Dedifferentiated amniotic fluid mesenchymal stem cell (primary cell): ENCODE results near the gene CDK11A.
"Not testable (repeated sequence)": the region's sequence is repeated elsewhere in the genome, so short reads cannot be mapped to it uniquely, and the experiment has no call there.

Experiments
- DNase-seq: peaks from one replicate; pipeline ENCODE4 v3.0.0-alpha.2; 2016; ENCODE audit errors: extremely low spot score

CDK11A gene

GRCh38 chr1:1721201-1721600 lies 3.0 kb downstream of the CDK11A start:
- DNase-seq: no peak

DNA sequence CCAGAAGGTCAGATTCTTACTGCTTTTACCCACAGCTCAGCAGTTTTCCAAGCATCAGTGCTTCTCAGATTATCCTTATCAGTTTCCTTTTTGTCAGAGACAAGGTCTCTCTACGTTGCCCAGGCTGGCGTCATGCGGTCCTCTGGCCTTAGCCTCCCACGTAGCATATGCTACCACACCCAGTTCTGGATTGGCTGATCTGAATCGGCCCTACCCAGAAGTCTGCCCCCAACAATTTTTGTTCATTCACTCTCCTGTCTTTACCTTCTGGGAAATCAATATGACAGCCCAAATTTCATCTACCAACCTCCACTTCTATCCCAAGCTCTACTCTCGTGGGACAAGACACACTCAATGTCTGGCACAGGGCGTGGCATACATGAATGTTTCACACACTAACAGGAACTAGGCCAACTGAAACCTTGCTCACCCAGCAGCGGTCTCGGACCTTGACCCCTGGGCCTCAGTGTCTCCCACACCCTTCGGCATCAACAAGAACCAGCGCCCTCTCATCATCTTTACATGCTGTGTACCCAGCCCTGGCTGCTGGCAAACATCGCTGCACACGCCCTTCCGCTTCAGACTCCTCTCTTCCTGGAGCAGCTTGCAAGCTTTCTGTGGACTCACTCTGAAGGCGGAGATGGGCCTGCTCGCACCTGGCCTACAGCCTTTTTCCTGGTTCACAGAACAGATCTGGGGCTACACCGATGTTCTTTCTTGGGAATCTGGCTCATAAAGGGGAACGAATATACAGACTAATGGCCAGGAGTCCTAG lies 8.9 kb downstream of the CDK11A start:
- DNase-seq: not testable (repeated sequence)

GRCh38 chr1:1707897-1708296 lies 16.3 kb downstream of the CDK11A start:
- not testable (repeated sequence) for DNase-seq

DNA sequence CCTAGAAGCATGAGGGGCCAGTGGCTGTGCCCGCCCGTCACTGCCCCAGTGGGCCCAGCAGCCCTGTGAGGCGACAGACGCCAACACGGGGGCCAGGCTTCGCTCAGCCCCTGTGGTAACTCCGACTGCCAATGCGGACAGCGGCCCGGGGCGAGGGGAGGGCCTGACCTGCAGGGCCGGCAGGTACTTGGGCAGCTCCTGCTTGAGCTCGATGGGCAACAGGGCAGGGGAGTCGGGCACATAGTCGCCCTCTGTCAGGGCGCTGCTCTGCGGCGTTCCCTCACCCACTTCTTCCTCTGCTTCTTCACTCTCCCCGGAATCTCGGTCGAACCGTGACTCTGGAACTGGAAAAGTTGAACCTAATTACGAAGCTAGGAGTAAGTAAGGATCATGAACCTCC lies 16.9 kb downstream of the CDK11A start:
- not testable (repeated sequence) for DNase-seq

DNA sequence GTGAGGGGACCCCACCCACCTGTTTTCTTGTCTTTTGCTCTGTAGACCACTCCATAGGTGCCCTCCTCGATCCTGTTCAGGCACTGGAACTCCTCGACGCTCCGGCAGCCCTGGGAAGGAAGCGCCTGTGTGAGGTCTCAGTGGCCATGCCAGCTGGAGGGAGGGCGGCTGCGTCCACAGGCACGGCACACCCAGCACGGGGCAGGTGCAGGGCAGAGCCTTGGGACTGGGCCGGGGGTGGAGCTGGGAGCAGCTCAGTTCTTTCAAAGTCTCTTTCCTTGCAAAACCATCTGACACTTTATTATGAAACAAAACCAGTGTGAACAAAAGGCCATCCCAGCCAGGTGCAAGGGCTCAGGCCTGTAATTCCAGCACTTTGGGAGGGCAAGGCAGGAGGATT lies 18.5 kb downstream of the CDK11A start:
- DNase-seq: not testable (repeated sequence)

DNA sequence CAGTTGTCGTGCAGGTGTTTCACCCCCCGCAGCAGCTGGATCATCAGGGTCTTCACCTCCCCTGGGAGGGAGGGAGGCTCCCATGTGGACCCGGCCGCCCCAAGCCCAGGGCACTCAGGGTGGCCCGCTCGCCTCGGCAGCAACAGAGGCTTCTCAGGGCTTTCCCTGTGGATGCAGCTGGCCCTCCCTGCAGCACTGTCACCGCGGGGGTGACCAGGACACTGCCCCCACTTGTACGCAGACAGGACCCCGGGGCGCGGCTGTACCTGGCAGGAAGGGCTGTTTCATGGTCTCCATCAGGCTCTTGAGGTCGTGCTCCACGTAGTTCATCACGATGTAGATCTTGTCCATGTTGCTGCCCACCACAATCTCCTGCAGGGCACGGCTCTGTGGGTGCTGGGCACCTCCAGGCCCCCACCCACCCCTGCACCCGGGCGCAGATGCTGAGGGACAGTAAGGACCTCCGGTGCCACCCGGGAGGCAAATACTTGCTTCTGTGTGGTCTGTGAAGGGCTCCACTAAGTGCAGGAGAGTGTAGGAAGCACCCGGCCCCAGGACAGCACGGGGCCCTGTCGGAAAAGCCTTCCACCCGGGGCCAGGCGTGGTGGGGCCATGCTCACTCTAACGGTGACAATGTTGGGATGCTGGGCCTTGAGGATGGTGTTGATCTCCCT lies 19.7 kb downstream of the CDK11A start:
- DNase-seq: not testable (repeated sequence)

- DNase-seq: no peak
These were observed 20.4 kb downstream of the CDK11A start for GRCh38 chr1:1703796-1704195.

DNA sequence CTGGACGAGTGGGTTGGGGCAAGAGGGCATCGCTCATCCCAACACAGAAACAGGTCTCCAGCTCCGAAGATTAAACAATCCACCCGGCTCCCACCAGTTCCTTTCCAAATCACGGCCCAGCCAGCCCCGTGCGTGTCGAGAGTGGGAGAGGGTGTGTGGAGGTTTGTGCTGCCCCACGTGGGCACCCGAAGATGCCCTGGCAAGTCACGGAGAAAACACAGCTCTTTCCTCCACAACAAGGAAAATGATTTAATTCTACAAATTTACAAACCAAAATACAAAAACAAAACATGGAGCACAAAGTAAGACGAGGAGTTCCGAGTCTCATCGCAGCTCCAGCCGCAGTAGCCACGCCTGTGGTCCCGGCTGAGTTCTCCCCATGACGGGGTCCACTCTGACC lies 21.7 kb downstream of the CDK11A start:
- not testable (repeated sequence) for DNase-seq

- not testable (repeated sequence) for DNase-seq
These were observed 23.6 kb downstream of the CDK11A start for GRCh38 chr1:1700557-1700956.

- not testable (repeated sequence) for DNase-seq
These were observed 24.1 kb downstream of the CDK11A start for GRCh38 chr1:1700067-1700466.

DNA sequence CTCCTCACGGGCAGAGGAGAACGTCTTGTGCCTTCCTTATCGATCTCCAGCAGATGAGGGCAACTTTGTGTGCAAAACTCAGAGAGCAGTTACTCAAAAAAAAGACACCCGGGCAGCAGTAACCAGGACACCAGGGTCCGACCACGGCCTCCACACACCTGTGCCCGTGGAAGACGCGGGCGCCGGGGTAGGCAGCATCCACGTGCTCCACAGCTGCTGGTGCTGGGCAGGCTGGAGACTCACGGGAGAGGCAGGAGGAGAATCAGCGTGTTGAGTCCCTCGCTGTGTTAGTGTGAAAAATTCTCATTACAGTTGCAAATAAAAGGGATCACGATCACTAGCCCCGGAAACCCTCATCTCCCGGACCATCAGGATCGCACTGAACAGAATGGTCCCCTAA lies 25.1 kb downstream of the CDK11A start:
- not testable (repeated sequence) for DNase-seq

DNA sequence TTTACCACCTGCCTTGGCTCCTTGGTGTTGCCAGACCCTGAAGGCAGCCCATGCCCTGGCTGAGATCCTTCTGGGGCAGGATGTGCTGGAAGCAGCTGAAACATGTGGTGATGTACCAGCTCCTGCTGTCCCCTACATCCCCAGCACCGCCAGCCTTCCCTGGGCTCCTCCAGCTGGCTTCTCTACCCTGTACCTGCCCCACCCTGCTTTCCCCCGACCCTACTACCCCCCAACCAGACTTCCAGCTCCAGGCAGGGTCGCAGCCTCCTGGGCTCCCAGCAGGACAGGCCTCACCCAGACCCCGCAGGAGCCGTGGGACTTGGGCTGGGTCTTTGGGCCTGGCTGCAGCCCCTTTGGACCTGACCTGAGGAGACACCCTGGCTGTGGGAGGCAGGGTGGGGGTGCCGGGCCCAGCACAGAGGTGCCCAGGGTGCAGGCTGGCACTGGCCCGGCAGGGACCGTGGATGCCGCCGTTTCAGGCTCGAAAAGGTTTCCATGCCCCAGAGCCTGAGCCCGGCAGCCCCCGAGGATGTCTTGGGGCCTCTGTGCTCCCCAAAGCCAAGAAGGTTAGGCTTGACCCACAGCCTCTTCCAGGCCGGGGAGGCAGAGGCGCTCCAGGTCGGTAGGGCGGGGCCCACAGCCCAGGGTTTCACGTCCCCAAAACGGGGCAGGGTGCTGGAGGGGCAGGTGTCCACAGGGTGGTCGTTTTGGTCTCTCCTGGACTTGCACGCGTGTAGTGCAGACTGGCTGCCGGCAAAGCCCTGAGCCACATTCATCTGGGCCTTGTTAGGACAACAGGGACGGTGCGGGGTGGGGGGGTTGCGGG lies 26.6 kb downstream of the CDK11A start:
- not testable (repeated sequence) for DNase-seq

GRCh38 chr1:1696431-1697357 lies 27.5 kb downstream of the CDK11A start:
- DNase-seq: not testable (repeated sequence)

DNA sequence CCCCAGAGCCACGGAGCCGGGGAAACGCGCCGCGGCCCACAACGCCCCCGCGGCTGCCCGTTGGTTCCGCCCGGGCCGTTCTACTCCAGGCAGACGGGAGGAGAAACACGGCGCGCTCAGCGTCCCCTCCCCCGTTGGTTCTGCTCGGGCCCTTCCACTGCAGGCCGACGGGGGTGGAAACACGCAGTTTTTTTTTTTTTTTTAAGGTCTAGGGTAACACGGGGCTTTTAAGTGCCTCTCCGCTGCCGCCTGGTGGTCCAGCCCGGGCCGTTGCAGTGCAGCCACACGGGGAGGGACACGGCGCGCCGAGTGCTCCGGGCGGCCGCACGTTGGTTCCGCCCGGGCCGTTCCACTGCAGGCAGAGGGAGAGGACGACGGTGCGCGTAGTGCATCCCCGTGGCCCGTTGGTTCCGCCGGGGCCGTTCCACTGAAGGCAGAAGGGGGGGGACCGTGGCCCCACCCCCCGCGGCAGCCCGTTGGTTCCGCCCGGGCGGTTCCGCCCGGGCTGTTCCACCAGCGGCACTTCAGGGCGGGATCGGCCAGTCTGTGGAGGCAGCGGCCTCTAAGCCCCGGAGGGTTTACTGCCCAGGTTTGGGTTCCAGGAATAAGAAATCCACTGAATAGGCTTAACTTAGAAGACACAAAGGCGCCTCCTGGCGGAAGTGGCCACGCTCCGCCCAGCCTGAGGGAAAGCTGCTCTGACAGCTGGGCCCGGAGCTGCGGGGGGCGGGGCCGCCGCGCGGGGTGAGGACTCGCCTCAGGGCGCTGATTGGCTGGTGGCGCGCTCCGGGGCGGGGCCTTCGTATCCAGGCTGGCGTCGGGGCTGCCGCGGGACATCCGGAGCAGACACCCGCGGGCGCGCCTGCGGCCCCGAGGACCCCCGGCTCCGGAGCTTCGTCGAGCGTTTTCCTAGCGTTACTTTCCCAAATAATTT lies 31.2 kb downstream of the CDK11A start, which contains the start of gene SLC35E2B:
TSS of gene SLC35E2B (minus strand) at position 82 of the 934 bp plus-strand sequence. CDS start 16,096 bp downstream, outside the sequence.
- peak; percentile 87 for DNase-seq

DNA sequence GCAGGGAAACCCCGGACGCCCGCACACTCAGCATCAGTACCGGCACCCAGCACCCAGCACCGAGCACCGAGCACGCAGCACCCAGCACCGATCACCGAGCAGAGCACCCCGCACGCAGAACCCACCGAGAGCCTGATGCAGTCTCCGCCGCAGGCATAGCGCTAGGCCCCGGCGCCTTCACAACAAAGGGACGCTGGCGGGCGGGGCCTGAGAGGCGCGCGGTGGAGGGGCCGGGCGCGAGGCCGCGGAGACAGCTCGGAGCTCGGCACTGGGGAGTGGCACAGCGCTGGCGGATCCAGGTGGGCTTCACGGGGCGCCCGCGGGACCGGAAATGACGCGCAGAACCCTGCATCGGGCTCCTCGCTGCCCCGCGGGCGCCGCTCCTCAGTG lies 31.8 kb downstream of the CDK11A start:
- DNase-seq: peak; percentile 36

DNA sequence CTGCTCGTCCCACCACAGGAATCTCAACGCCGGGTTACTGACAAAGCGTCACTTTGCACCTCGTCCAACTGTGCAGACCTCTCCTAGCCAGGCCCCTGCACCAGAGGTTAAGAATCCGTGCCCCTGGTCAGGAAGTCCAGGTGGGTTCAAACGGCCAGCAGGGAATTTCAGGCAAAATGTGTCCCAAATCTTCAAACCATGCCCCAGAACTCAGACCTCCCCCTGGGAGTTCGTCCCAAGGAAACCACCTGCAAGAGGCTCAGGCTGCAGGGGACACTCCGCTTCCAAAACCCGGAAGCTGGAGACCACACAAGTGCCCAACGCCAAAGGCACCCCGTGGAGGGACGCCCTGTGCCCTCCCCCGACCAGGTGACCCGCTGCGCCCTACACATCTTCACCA lies 32.7 kb downstream of the CDK11A start:
- DNase-seq: not testable (repeated sequence)

- not testable (repeated sequence) for DNase-seq
These were observed 34.6 kb downstream of the CDK11A start for GRCh38 chr1:1689526-1689925.

- DNase-seq: no peak
These were observed 36.3 kb downstream of the CDK11A start for GRCh38 chr1:1687846-1688245.

GRCh38 chr1:1684031-1684681 lies 40.0 kb downstream of the CDK11A start:
- DNase-seq: no peak
